GM21576 (cell line): Measurements from ENCODE around the gene TMEM208.

ENCODE experiments used
- ATAC-seq: cut with Tn5 transposase; IDR thresholded peaks from one replicate; pipeline ENCODE4 v1.9.1; 2021; ENCODE audit warnings: mild to moderate bottlenecking, moderate library complexity; ENCODE audit not compliant: unreplicated experiment

The TMEM208 gene

GRCh38 chr16:67234180-67234597, 7.3 kb downstream of the TMEM208 start:
- ATAC-seq = no peak

GRCh38 chr16:67235816-67236562, 9.1 kb downstream of the TMEM208 start:
- ATAC-seq = no peak

- ATAC-seq = no peak
Observed at GRCh38 chr16:67236563-67237395, 9.8 kb downstream of the TMEM208 start.

- no peak for ATAC-seq
Observed at GRCh38 chr16:67237396-67238277, 10.7 kb downstream of the TMEM208 start.

GRCh38 chr16:67238278-67238575, 11.3 kb downstream of the TMEM208 start:
- no peak for ATAC-seq

GRCh38 chr16:67238806-67239470, 12.0 kb downstream of the TMEM208 start:
- no peak for ATAC-seq

- no peak for ATAC-seq
Observed at GRCh38 chr16:67240506-67240905, 13.6 kb downstream of the TMEM208 start.

- no peak for ATAC-seq
Observed at GRCh38 chr16:67241008-67241900, 14.3 kb downstream of the TMEM208 start.

- ATAC-seq = no peak
Observed at GRCh38 chr16:67242138-67242730, 15.3 kb downstream of the TMEM208 start.

- ATAC-seq = no peak
Observed at GRCh38 chr16:67243481-67243880, 16.6 kb downstream of the TMEM208 start.

- peak; percentile 47 for ATAC-seq
Observed at GRCh38 chr16:67244387-67245185, 17.7 kb downstream of the TMEM208 start.

GRCh38 chr16:67245186-67245585, 18.3 kb downstream of the TMEM208 start:
- ATAC-seq = no peak

- no peak for ATAC-seq
Observed at GRCh38 chr16:67245674-67246080, 18.7 kb downstream of the TMEM208 start.

GRCh38 chr16:67246081-67246755, 19.3 kb downstream of the TMEM208 start:
- ATAC-seq = peak; percentile 23

GRCh38 chr16:67246756-67247191, 19.8 kb downstream of the TMEM208 start:
- ATAC-seq = peak; percentile 14

GRCh38 chr16:67247192-67248072, 20.5 kb downstream of the TMEM208 start, which contains the start of gene FHOD1:
TSS of gene FHOD1 (minus strand) at chr16:67247481. CDS start at chr16:67247410, 71 bp downstream.
- ATAC-seq = peak; percentile 34

GRCh38 chr16:67248073-67248400, 21.1 kb downstream of the TMEM208 start:
- no peak for ATAC-seq
